NCI-H2029 treated with DMSO at 0.1 percent for 48 hours (cell line): ENCODE data around the gene MICALL1.

ENCODE experiments used
- DNase-seq: peaks from one replicate; lab custom pipeline; 2025; lab: John Stamatoyannopoulos, UW

The MICALL1 gene

GRCh38 chr22:37983860-37984791 lies 78.0 kb downstream of the MICALL1 start, which contains the start of gene SOX10:
Gene SOX10 (minus strand): TSS chr22:37984555. CDS start chr22:37983784, 771 bp downstream.
- no peak for DNase-seq

- no peak for DNase-seq
Measured at GRCh38 chr22:37985050-37985585, 79.0 kb downstream of the MICALL1 start.

GRCh38 chr22:37985751-37986281 lies 79.7 kb downstream of the MICALL1 start:
- no peak for DNase-seq

- no peak for DNase-seq
Measured at GRCh38 chr22:37986371-37986770, 80.3 kb downstream of the MICALL1 start.

- DNase-seq, result no peak
Measured at GRCh38 chr22:37989146-37990045, 83.3 kb downstream of the MICALL1 start.

GRCh38 chr22:37990301-37990700 lies 84.2 kb downstream of the MICALL1 start:
- DNase-seq, result no peak

GRCh38 chr22:37990862-37991261 lies 84.8 kb downstream of the MICALL1 start:
- DNase-seq, result no peak

- no peak for DNase-seq
Measured at GRCh38 chr22:37991731-37992442, 85.8 kb downstream of the MICALL1 start.
